ENCODE data around the gene TMEM63A.

Gene TMEM63A

GRCh38 chr1:225911191-225912130 is 29.3 kb upstream of the TMEM63A start:
- in situ Hi-C loops (cut with HindIII; ENCODE audit: low pct_ligation_motif_present, low pct_unique_long_range_greater_than_20kb, low sequenced_read_pairs), result no loop called here
- no peak for DNase-seq

- no peak for DNase-seq
- in situ Hi-C loops (cut with HindIII; ENCODE audit: low pct_ligation_motif_present, low pct_unique_long_range_greater_than_20kb, low sequenced_read_pairs), result no loop called here
Measured at GRCh38 chr1:225909477-225909876, 27.3 kb upstream of the TMEM63A start.

GRCh38 chr1:225908773-225909172 is 26.6 kb upstream of the TMEM63A start:
- DNase-seq, result no peak
- in situ Hi-C loops (cut with HindIII; ENCODE audit: low pct_ligation_motif_present, low pct_unique_long_range_greater_than_20kb, low sequenced_read_pairs), result no loop called here

- in situ Hi-C loops (cut with HindIII; ENCODE audit: low pct_ligation_motif_present, low pct_unique_long_range_greater_than_20kb, low sequenced_read_pairs), result no loop called here
- DNase-seq, result no peak
Measured at GRCh38 chr1:225908013-225908640, 25.9 kb upstream of the TMEM63A start.

GRCh38 chr1:225907341-225907740 is 25.2 kb upstream of the TMEM63A start:
- in situ Hi-C loops (cut with HindIII; ENCODE audit: low pct_ligation_motif_present, low pct_unique_long_range_greater_than_20kb, low sequenced_read_pairs), result no loop called here
- no peak for DNase-seq

- no peak for DNase-seq
- in situ Hi-C loops (cut with HindIII; ENCODE audit: low pct_ligation_motif_present, low pct_unique_long_range_greater_than_20kb, low sequenced_read_pairs), result no loop called here
Measured at GRCh38 chr1:225906467-225906866, 24.3 kb upstream of the TMEM63A start.

GRCh38 chr1:225903623-225904022 is 21.4 kb upstream of the TMEM63A start:
- in situ Hi-C loops (cut with HindIII; ENCODE audit: low pct_ligation_motif_present, low pct_unique_long_range_greater_than_20kb, low sequenced_read_pairs), result no loop called here
- no peak for DNase-seq

GRCh38 chr1:225899044-225899925 is 17.1 kb upstream of the TMEM63A start:
- DNase-seq, result no peak
- in situ Hi-C loops (cut with HindIII; ENCODE audit: low pct_ligation_motif_present, low pct_unique_long_range_greater_than_20kb, low sequenced_read_pairs), result no loop called here

- in situ Hi-C loops (cut with HindIII; ENCODE audit: low pct_ligation_motif_present, low pct_unique_long_range_greater_than_20kb, low sequenced_read_pairs), result no loop called here
- no peak for DNase-seq
Measured at GRCh38 chr1:225897595-225898514, 15.7 kb upstream of the TMEM63A start.

GRCh38 chr1:225896937-225897549 is 14.9 kb upstream of the TMEM63A start:
- in situ Hi-C loops (cut with HindIII; ENCODE audit: low pct_ligation_motif_present, low pct_unique_long_range_greater_than_20kb, low sequenced_read_pairs), result no loop called here
- DNase-seq, result no peak

GRCh38 chr1:225896494-225896893 is 14.3 kb upstream of the TMEM63A start:
- no peak for DNase-seq
- in situ Hi-C loops (cut with HindIII; ENCODE audit: low pct_ligation_motif_present, low pct_unique_long_range_greater_than_20kb, low sequenced_read_pairs), result no loop called here

GRCh38 chr1:225892307-225892706 is 10.1 kb upstream of the TMEM63A start:
- DNase-seq, result no peak
- in situ Hi-C loops (cut with HindIII; ENCODE audit: low pct_ligation_motif_present, low pct_unique_long_range_greater_than_20kb, low sequenced_read_pairs), result no loop called here

- in situ Hi-C loops (cut with HindIII; ENCODE audit: low pct_ligation_motif_present, low pct_unique_long_range_greater_than_20kb, low sequenced_read_pairs), result no loop called here
- no peak for DNase-seq
Measured at GRCh38 chr1:225891229-225891972, 9.2 kb upstream of the TMEM63A start.

GRCh38 chr1:225890346-225891228 is 8.4 kb upstream of the TMEM63A start:
- in situ Hi-C loops (cut with HindIII; ENCODE audit: low pct_ligation_motif_present, low pct_unique_long_range_greater_than_20kb, low sequenced_read_pairs), result no loop called here
- DNase-seq, result no peak

GRCh38 chr1:225889743-225890142 is 7.6 kb upstream of the TMEM63A start:
- in situ Hi-C loops (cut with HindIII; ENCODE audit: low pct_ligation_motif_present, low pct_unique_long_range_greater_than_20kb, low sequenced_read_pairs), result no loop called here
- no peak for DNase-seq

- no peak for DNase-seq
- in situ Hi-C loops (cut with HindIII; ENCODE audit: low pct_ligation_motif_present, low pct_unique_long_range_greater_than_20kb, low sequenced_read_pairs), result no loop called here
Measured at GRCh38 chr1:225888898-225889601, 6.9 kb upstream of the TMEM63A start, which contains the start of gene LEFTY1. LEFTY1 (minus strand) TSS chr1:225889146; CDS start chr1:225889066, 80 bp downstream.

Data from ACHN (cell line).